NT2/D1 (cell line): Measurements from ENCODE around the gene MAGI1.

Experiments
- SUZ12 ChIP-seq: IDR thresholded peaks from 2 replicates; pipeline ENCODE4 v1.6.1; 2011; ENCODE audit not compliant: insufficient read length, insufficient read depth; ENCODE audit errors: extremely low read depth
- YY1 ChIP-seq: IDR thresholded peaks from 2 replicates; pipeline ENCODE4 v1.6.1; 2011; ENCODE audit not compliant: insufficient read length, insufficient read depth
- ZNF274 ChIP-seq: IDR thresholded peaks from 2 replicates; pipeline ENCODE4 v1.6.1; 2011; ENCODE audit warnings: mild to moderate bottlenecking, low read depth, low read length

DNA sequence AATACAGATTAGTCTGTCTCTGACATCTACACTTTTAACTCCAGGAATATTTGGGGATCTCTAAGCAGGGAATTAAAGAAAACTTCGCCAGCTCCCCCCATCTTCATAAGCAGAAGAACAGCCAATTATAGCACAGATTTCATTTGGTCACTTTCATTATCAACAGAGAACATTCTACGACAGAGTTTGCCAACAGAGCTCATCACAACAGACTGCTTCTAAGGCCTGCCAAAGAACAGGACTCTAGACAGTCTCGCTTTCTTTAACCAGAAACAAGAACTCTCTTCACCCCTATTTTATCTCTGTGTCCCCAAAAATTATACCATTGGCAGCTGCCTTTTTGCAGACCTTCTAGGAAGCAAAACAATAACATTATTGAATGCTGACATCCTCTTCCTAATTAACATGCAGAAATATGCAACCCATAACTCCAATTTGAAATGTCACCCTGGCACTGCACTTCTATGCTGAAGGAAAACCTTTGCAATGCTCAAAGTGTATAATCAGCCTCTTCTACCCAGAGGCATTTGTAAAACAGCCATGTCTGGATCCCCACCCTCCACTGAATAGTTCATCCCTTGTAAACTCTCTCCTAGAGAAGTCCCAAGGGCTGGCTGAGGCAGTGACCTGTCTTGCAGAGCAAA is 552.8 kb downstream of the MAGI1 start:
- no peak for TF ChIP-seq ZNF274
- no peak for TF ChIP-seq SUZ12
- no peak for TF ChIP-seq YY1
